K562 (cell line): ENCODE data around the gene MXD3. TPM values are rescaled to one million over a fixed set of nuclear protein-coding genes. Genes with fewer than 3 reads are reported as not detected.

Experiments
- DACH1 ChIP-seq: fragments of 450-650 bp; IDR thresholded peaks from 2 replicates; pipeline ENCODE4 v1.6.1; 2018; ENCODE audit not compliant: partially characterized antibody
- DNMT1 ChIP-seq: fragments of 450-650 bp; IDR thresholded peaks from 2 replicates; pipeline ENCODE4 v1.6.1; 2016; ENCODE audit warnings: antibody characterized with exemption, mild to moderate bottlenecking
- MTA1 ChIP-seq: fragments of 450-650 bp; IDR thresholded peaks from 2 replicates; pipeline ENCODE4 v1.6.1; 2017; ENCODE audit warnings: borderline replicate concordance
- PCBP1 ChIP-seq: fragments of 200-400 bp; formaldehyde crosslinking; IDR thresholded peaks from 2 replicates; pipeline ENCODE4 v1.6.1; 2018; ENCODE audit warnings: mild to moderate bottlenecking, low read depth, low read length; ENCODE audit not compliant: poor library complexity, severe bottlenecking
- SMARCB1 ChIP-seq: IDR thresholded peaks from 2 replicates; pipeline ENCODE4 v1.6.1; 2011; ENCODE audit warnings: improper control_type of control experiment, low read depth; ENCODE audit not compliant: insufficient read length
- SMC3 ChIP-seq: conservative IDR thresholded peaks from 2 replicates; pipeline ENCODE4 v1.6.1; 2011; ENCODE audit warnings: low read depth, low read length, improper control_type of control experiment; ENCODE audit not compliant: insufficient read depth
- SREBF1 ChIP-seq: fragments of 150-350 bp; IDR thresholded peaks from 2 replicates; pipeline ENCODE4 v1.6.1; 2014; ENCODE audit warnings: antibody characterized with exemption, low read depth, low read length, borderline replicate concordance
- SRSF3 ChIP-seq: fragments of 200-400 bp; formaldehyde crosslinking; IDR thresholded peaks from 2 replicates; pipeline ENCODE4 v1.6.1; 2016; ENCODE audit warnings: mild to moderate bottlenecking, low read length, moderate library complexity; ENCODE audit not compliant: insufficient read depth
- TGIF2 ChIP-seq: sonication (generic); formaldehyde crosslinking; IDR thresholded peaks from 2 replicates; pipeline ENCODE4 v1.8.1; 2022; ENCODE audit warnings: mild to moderate bottlenecking, missing genetic modification reagents, moderate library complexity
- THRAP3 ChIP-seq: fragments of 450-650 bp; IDR thresholded peaks from 2 replicates; pipeline ENCODE4 v1.6.1; 2016; ENCODE audit warnings: mild to moderate bottlenecking, inconsistent platforms, borderline replicate concordance
- ZNF197 ChIP-seq: fragments of 200-800 bp; sonication (Bioruptor generic); IDR thresholded peaks from 2 replicates; pipeline ENCODE4 v1.6.1; 2016; ENCODE audit warnings: low read depth, missing genetic modification characterization, missing compliant biosample characterization
- ZNF76 ChIP-seq: fragments of 250-450 bp; sonication (Bioruptor Pico); IDR thresholded peaks from 2 replicates; pipeline ENCODE4 v1.4.0; 2020; ENCODE audit warnings: mild to moderate bottlenecking, moderate library complexity, borderline replicate concordance
- ZNF764 ChIP-seq: fragments of 250-450 bp; sonication (Bioruptor Pico); IDR thresholded peaks from 2 replicates; pipeline ENCODE4 v1.4.0; 2020; ENCODE audit warnings: low read depth, mild to moderate bottlenecking, moderate library complexity
- polyA plus RNA-seq, 8 experiments: library from polyadenylated mRNA; depleted of rRNA in 4 of 8; stranded (reverse) in 5 of 8; unstranded in 3 of 8; fragments of >200 nt; fragmentation: Nextera tagmentation in 2 of 8; fragmentation: Illumina TruSeq in 1 of 8; extraction: Ambion mirVana in 2 of 8; extraction: Trizol in 1 of 8; gene quantifications; 2 replicates each; pipeline versions ENCODE4 v1.2.1 to v1.2.3, GENCODE V29; 2011 to 2014; ENCODE audit warnings: inconsistent platforms in 1 of 8, missing spikeins in 1 of 8
- total RNA-seq, 7 experiments: library from RNA; depleted of rRNA in 6 of 7; stranded (reverse); fragments of >200 nt in 6 of 7; fragmentation: Illumina TruSeq in 2 of 7; extraction: Trizol in 2 of 7; gene quantifications; 2 replicates each; pipeline versions ENCODE4 v1.2.1 to v1.2.3, GENCODE V29; 2011 to 2021; ENCODE audit warnings: low replicate concordance in 1 of 7
- TF ChIP-seq, protein P1 (sequence below): fragments of 450-650 bp; formaldehyde crosslinking; conservative IDR thresholded peaks from 2 replicates; pipeline ENCODE4 v1.4.0; 2022; ENCODE audit warnings: mild to moderate bottlenecking, missing genetic modification characterization
- TF ChIP-seq, protein P2 (sequence below): fragments of 250-450 bp; sonication (Bioruptor Pico); IDR thresholded peaks from 2 replicates; pipeline ENCODE4 v1.5.0; 2021
- TF ChIP-seq, protein P3 (sequence below), 2 experiments: fragments of 450-650 bp; formaldehyde crosslinking in 1 of 2; IDR thresholded peaks; 2 replicates each; pipeline versions ENCODE4 v1.4.0 to v1.6.1; 2014 to 2020; ENCODE audit warnings: mild to moderate bottlenecking in 2 of 2, borderline replicate concordance in 1 of 2, low read depth in 1 of 2
- TF ChIP-seq, protein P4 (sequence below): IDR thresholded peaks from 2 replicates; pipeline ENCODE4 v1.6.1; 2011; ENCODE audit not compliant: insufficient read length; ENCODE audit errors: extremely low read depth

The MXD3 gene
- total and polyA plus RNA-seq, 9 of the 15 experiments (the other 6 are each of a cell fraction or from before 2014, with no cell fraction given) = 0.28 to 24.8 (median 4.5) TPM

DNA sequence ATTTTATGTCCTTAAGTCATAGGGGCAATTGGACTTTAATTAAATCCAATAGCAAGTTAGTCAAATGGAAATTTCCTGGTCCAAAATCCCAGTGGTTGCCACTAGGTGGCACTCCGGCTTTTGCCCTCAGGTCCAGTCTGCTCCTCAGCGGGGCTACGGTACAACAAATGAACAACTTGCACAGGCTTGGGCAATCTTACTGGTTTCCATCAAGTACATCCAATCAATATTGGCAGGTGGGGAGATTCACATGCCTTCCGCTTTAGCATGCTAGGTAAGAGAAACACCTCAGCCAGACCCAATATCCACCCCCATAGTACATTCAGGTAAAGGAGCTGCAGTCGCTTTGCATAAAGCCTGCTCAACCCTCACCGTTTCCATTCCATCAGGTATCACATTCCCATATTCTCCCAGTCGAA is 6.3 kb upstream of the MXD3 start (continued):
- TF ChIP-seq, protein P1, sequence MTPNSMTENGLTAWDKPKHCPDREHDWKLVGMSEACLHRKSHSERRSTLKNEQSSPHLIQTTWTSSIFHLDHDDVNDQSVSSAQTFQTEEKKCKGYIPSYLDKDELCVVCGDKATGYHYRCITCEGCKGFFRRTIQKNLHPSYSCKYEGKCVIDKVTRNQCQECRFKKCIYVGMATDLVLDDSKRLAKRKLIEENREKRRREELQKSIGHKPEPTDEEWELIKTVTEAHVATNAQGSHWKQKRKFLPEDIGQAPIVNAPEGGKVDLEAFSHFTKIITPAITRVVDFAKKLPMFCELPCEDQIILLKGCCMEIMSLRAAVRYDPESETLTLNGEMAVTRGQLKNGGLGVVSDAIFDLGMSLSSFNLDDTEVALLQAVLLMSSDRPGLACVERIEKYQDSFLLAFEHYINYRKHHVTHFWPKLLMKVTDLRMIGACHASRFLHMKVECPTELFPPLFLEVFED (CRISPR knock-in tag) = no peak
- TF ChIP-seq SMC3 (peak; percentile 77), DACH1 (no peak), ZNF197 (CRISPR knock-in tag) (no peak), DNMT1 (no peak), TGIF2 (CRISPR knock-in tag) (no peak), ZNF76 (CRISPR knock-in tag) (no peak), SMARCB1 (no peak), THRAP3 (no peak), ZNF764 (no peak), SREBF1 (no peak), PCBP1 (no peak), SRSF3 (no peak), MTA1 (no peak)
- TF ChIP-seq, protein P2, sequence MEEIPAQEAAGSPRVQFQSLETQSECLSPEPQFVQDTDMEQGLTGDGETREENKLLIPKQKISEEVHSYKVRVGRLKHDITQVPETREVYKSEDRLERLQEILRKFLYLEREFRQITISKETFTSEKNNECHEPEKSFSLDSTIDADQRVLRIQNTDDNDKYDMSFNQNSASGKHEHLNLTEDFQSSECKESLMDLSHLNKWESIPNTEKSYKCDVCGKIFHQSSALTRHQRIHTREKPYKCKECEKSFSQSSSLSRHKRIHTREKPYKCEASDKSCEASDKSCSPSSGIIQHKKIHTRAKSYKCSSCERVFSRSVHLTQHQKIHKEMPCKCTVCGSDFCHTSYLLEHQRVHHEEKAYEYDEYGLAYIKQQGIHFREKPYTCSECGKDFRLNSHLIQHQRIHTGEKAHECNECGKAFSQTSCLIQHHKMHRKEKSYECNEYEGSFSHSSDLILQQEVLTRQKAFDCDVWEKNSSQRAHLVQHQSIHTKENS = no peak
- TF ChIP-seq, protein P3, sequence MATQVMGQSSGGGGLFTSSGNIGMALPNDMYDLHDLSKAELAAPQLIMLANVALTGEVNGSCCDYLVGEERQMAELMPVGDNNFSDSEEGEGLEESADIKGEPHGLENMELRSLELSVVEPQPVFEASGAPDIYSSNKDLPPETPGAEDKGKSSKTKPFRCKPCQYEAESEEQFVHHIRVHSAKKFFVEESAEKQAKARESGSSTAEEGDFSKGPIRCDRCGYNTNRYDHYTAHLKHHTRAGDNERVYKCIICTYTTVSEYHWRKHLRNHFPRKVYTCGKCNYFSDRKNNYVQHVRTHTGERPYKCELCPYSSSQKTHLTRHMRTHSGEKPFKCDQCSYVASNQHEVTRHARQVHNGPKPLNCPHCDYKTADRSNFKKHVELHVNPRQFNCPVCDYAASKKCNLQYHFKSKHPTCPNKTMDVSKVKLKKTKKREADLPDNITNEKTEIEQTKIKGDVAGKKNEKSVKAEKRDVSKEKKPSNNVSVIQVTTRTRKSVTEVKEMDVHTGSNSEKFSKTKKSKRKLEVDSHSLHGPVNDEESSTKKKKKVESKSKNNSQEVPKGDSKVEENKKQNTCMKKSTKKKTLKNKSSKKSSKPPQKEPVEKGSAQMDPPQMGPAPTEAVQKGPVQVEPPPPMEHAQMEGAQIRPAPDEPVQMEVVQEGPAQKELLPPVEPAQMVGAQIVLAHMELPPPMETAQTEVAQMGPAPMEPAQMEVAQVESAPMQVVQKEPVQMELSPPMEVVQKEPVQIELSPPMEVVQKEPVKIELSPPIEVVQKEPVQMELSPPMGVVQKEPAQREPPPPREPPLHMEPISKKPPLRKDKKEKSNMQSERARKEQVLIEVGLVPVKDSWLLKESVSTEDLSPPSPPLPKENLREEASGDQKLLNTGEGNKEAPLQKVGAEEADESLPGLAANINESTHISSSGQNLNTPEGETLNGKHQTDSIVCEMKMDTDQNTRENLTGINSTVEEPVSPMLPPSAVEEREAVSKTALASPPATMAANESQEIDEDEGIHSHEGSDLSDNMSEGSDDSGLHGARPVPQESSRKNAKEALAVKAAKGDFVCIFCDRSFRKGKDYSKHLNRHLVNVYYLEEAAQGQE (IDR thresholded peaks at IDR 0.05; ENCODE audit: borderline replicate concordance) = peak; percentile 69; the same call in 1 of the 2 replicates
- TF ChIP-seq, protein P3 (CRISPR knock-in tag; IDR thresholded peaks at IDR 0.05; ENCODE audit: low read depth) = no peak
- TF ChIP-seq, protein P4, sequence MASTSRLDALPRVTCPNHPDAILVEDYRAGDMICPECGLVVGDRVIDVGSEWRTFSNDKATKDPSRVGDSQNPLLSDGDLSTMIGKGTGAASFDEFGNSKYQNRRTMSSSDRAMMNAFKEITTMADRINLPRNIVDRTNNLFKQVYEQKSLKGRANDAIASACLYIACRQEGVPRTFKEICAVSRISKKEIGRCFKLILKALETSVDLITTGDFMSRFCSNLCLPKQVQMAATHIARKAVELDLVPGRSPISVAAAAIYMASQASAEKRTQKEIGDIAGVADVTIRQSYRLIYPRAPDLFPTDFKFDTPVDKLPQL = no peak
